PC-3 (cell line): ENCODE measurements around the gene EPHA3.

ENCODE experiments used
- EZH2 ChIP-seq: fragments of 300-600 bp; sonication (generic); IDR thresholded peaks from one replicate; pipeline ENCODE4 v1.6.1; 2017; ENCODE audit warnings: antibody characterized with exemption, mild to moderate bottlenecking, low read length; ENCODE audit not compliant: unreplicated experiment
- EZH2phosphoT487 ChIP-seq: fragments of 300-600 bp; sonication (generic); IDR thresholded peaks from 2 replicates; pipeline ENCODE4 v1.6.1; 2018; ENCODE audit warnings: mild to moderate bottlenecking, antibody characterized with exemption, low read length, borderline replicate concordance
- TF ChIP-seq, protein P1 (sequence below): fragments of 300-600 bp; sonication (generic); conservative IDR thresholded peaks from 2 replicates; pipeline ENCODE4 v1.5.1; 2017; ENCODE audit warnings: antibody characterized with exemption, low read depth, mild to moderate bottlenecking, low read length

DNA sequence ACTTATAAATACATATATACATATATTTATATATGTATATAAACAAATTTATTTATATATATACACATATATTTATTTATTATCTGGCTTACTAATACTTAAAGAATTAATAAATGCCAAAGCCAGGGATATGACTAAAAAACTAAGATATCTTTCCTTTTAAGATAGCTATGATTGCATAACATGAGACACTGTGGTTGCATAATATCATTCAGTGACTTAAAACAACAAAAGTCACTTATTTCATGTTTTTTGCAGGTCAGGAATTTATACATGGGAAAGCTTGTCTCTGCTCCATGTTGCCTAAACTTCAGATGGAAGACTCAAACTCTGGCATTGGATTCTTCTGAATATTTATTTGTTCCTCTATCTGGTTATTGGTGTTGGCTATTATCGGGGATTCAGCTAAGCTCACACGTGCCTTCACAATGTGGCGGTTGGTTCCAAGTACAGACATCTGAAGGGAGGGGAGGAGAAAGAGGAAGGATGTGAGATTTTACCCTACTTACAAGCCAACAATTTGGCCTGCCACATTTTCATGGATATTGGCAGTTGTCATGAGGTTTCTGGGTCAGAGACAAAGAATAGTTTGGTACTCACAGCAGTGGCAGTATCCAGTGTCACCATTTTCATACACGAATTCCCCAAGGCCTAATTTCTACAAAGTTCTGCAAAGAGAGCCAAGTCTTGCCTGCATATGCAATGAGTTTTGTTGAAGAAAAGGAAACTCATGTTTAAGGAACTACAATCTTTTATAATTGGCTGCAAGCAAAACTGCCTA is 381.6 kb downstream of the EPHA3 start:
- TF ChIP-seq EZH2phosphoT487 (no peak), EZH2 (no peak)
- TF ChIP-seq, protein P1, sequence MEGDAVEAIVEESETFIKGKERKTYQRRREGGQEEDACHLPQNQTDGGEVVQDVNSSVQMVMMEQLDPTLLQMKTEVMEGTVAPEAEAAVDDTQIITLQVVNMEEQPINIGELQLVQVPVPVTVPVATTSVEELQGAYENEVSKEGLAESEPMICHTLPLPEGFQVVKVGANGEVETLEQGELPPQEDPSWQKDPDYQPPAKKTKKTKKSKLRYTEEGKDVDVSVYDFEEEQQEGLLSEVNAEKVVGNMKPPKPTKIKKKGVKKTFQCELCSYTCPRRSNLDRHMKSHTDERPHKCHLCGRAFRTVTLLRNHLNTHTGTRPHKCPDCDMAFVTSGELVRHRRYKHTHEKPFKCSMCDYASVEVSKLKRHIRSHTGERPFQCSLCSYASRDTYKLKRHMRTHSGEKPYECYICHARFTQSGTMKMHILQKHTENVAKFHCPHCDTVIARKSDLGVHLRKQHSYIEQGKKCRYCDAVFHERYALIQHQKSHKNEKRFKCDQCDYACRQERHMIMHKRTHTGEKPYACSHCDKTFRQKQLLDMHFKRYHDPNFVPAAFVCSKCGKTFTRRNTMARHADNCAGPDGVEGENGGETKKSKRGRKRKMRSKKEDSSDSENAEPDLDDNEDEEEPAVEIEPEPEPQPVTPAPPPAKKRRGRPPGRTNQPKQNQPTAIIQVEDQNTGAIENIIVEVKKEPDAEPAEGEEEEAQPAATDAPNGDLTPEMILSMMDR: no peak
